NCI-H2227 (cell line): Measurements from ENCODE around the gene TUBA3E.
"Not testable (repeated sequence)": the region's sequence is repeated elsewhere in the genome, so short reads cannot be mapped to it uniquely, and the experiment has no call there.

Source experiments
- DNase-seq: peaks from one replicate; lab custom pipeline; 2025; ENCODE audit not compliant: unreplicated experiment; lab: John Stamatoyannopoulos, UW

Gene TUBA3E

DNA sequence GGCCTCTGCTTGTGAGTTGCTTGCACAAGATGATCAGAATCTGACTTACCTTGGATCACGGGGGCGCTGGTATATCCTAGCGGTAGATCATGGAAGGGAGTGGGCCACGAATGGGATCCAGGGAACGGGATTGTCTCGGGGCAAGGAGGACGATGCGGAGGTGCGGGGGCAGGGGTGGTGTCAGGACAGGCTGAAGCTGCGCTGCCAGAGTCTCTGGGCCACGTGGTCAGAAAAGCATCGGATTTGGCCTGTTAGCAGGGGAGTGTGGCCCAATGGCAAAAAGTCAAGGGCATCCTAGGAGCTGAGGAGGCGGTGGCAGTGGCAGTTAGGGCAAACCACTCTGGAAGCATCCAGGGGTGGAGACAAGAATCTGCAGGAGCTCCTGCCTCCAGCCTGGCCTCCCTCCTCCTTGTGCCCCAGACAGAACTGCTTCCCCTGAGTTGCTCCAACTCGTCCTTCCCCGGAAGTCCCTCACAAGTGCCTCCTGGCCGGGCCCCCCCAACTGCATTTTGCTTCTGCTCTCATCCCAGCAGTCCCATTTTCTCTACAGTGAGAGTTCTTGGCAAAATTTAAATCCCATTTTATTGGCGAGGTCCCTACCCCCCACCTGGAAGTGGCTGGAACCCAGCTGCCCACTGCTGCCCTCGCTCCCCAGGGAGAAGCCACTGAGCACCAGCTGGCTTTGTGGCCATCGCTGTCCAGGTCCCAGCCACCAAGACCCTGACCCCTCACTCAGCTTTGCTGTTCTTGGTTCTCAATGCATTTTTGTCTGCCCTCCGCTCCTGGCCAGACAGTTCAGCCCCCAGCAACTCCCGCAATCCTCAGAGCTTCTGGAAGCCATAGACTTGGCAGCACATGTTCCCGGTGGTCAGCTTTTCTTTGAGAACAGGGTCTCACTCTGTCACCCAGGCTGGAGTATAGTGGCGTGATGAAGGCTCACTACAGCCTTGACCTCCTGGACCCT is 47.8 kb downstream of the TUBA3E start:
- no peak for DNase-seq

DNA sequence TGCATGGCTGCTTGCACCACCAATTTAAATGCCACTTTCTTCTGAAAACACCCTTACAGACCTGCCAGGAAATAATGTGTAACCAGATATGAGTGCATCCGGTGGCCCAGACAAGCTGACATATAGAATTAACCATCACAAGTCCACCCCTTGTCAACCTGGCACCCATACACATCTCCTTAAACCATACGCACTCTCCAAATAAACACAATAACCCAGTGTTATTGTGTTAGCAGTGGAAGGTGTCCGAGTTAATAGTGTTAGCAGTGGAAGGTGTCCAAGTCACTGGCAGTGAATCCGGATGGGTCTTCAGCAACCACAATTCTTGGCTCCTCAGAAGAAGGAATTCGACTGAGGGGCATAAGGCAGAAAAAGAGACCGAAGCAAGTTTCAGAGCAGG is 49.7 kb downstream of the TUBA3E start:
- DNase-seq = not testable (repeated sequence)

DNA sequence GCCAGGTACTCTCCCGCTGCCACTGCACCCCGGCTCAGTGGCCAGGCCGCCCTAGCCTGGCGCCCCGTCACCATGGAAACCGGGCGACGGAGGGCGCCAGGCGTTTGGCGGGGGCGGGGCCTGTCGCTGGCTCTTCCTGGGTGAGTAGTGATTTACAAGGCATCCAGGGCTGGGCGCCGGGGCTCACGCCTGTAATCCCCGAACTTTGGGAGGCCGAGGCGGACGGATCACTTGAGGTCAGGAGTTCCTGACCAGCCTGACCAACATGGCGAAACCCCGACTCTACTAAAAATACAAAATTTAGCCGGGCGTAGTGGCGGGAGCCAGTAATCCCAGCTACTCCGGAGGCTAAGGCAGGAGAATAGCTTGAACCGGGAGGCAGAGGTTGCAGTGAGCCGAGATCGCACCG is 53.2 kb downstream of the TUBA3E start, which contains the start of gene CCDC74B:
Gene CCDC74B (minus strand): TSS at position 107 of the 409 bp plus-strand sequence. CDS start 116 bp downstream, outside the sequence.
- DNase-seq = peak; percentile 82

DNA sequence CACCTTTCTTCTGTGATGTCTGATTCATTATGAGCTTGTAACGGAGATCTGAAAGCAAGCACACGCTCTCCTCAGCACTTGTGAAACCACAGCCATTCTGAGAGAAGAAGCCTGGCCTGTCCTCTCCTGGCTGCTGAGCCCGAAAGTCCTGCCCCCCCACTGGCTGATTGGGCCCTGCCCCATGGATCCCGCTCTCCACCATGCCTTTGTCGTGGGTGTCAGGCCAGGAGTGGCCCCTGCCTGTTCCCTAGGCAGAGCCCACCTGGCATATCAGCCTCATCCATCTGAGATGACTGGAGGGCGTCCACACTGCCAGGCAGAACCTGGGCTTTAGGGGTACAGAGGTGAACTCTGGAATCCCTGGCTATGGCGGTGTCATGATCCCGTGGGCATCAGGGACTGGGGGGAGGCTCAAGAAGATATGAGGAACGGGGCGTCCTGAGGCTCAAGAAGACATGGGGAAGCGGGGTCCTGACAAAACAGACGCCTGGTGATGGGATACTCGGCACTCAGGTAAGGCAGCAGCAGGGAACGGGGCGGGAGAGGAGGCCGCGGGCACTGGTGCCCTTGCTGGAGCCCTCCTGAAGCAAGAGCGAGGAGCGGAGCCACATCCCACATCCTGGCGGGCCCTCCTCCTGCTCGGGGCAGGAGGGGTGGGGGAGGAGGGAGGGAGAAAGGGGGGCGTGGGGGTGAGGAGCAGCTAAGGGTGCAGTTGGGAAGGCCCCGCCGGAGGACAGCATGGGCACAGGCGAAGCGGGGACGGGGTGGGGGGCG is 54.8 kb downstream of the TUBA3E start:
- peak; percentile 21 for DNase-seq

DNA sequence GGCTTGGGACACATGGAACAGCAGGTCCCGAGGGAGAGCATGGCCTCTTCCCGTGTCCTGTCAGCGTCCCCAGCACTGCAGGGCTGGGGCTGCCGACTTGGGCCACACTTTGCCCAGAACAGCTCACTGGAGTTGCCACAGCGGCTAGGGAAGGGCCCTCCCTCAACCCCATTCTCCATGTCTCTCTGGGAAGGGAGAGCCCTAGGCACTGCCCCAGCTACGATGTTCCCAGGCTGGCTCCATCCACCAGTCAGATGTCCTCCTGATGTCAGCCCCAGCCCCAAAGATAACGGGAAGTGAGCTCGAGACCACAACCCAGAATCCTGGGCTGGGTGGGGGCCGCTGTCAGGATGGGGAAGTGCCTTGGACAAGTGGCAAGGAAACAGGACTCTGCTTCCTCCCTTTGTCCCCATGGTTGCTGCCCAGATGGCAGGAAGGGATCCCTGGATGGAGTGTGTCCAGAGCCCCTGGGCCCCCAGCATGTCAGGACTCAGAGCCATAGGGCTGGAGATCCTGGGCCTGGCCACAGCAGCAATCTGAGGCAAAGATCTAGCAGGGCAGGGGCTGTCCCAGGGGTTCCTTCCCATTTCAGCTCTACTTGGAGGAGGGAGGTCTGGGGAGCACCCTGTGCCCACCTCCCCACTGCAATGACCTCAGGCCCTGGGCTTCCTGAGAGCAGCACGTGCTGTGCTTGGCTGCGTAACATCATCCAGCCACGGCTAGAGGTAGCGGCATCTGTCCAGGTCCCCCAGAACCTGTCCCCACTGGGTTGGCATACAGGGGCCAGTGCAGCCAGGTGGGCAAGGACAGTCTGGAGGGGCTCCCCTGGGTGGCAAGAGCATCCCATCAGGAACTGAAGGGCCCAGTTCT is 55.6 kb downstream of the TUBA3E start:
- DNase-seq = not testable (repeated sequence)
